Neural progenitor cell (in vitro differentiated cells): Measurements from ENCODE around the gene HDAC4.

ENCODE experiments used
- CTCF ChIP-seq: fragments of 200-600 bp; sonication (generic); IDR thresholded peaks from 2 replicates; pipeline ENCODE4 v1.5.1; 2017; ENCODE audit warnings: antibody characterized with exemption, mild to moderate bottlenecking
- EZH2 ChIP-seq: fragments of 200-600 bp; sonication (generic); IDR thresholded peaks from 2 replicates; pipeline ENCODE4 v1.6.1; 2017; ENCODE audit warnings: antibody characterized with exemption, mild to moderate bottlenecking, moderate library complexity

- no peak for TF ChIP-seq CTCF
- TF ChIP-seq EZH2 = no peak
These were observed 232.2 kb downstream of the HDAC4 start for GRCh38 chr2:239168575-239168974.
